ENCODE measurements around the gene PTPA.

- TF ChIP-seq CTCF (IDR thresholded peaks at IDR 0.05) (no peak), POLR2AphosphoS5 (IDR thresholded peaks at IDR 0.05) (no peak), POLR2A (IDR thresholded peaks at IDR 0.05) (no peak)
These were observed 39.6 kb upstream of the PTPA start for GRCh38 chr9:129071526-129072126.
